Endothelial cell (in vitro differentiated cells): ENCODE measurements around the gene ITGAL. TPM values are rescaled to one million over a fixed set of nuclear protein-coding genes. Genes with fewer than 3 reads are reported as not detected.

Source experiments
- DNase-seq: peaks from one replicate; pipeline ENCODE4 v3.0.0; 2021; ENCODE audit warnings: low spot score
- H3K27ac Mint-ChIP-seq: one replicate; pipeline ENCODE4 v1.8.0; 2021; ENCODE audit warnings: mixed read lengths, inconsistent platforms; ENCODE audit not compliant: unreplicated experiment
- H3K27me3 Mint-ChIP-seq: one replicate; pipeline ENCODE4 v1.8.0; 2021; ENCODE audit warnings: mild to moderate bottlenecking, moderate library complexity, mixed read lengths, inconsistent platforms; ENCODE audit not compliant: unreplicated experiment
- H3K36me3 Mint-ChIP-seq: one replicate; pipeline ENCODE4 v1.8.0; 2021; ENCODE audit warnings: mild to moderate bottlenecking, low read depth, mixed read lengths, inconsistent platforms; ENCODE audit not compliant: unreplicated experiment
- H3K4me1 Mint-ChIP-seq: one replicate; pipeline ENCODE4 v1.8.0; 2021; ENCODE audit warnings: mild to moderate bottlenecking, mixed read lengths, inconsistent platforms; ENCODE audit not compliant: unreplicated experiment
- H3K4me3 Mint-ChIP-seq: one replicate; pipeline ENCODE4 v1.8.0; 2021; ENCODE audit warnings: mild to moderate bottlenecking, mixed read lengths, inconsistent platforms; ENCODE audit not compliant: unreplicated experiment
- H3K9me3 Mint-ChIP-seq: one replicate; pipeline ENCODE4 v1.8.0; 2021; ENCODE audit warnings: mixed read lengths, inconsistent platforms; ENCODE audit not compliant: unreplicated experiment
- CTCF ChIP-seq: fragments of 200-600 bp; sonication (generic); IDR thresholded peaks from one replicate; pipeline ENCODE4 v1.5.0; 2021; ENCODE audit warnings: antibody characterized with exemption; ENCODE audit not compliant: unreplicated experiment
- total RNA-seq: library from RNA; stranded (reverse); fragmentation: NEBNext Ultra II Directional; extraction: Animal tissue kit (Norgen Biotek cat#: 25700); gene quantifications from one replicate; pipeline ENCODE4 v1.2.1, GENCODE V29; 2021; ENCODE audit not compliant: unreplicated experiment

The ITGAL gene
- total RNA-seq, 1 donor from 2014 or later = not detected

GRCh38 chr16:30526823-30527634 lies 54.5 kb downstream of the ITGAL start:
- H3K9me3 Mint-ChIP-seq = no peaks in the 10 kb centered on the region
- peaks cover 8% of the 10 kb centered on the region for H3K36me3 Mint-ChIP-seq
- H3K27ac Mint-ChIP-seq = peak overlapping the region; percentile 86
- TF ChIP-seq CTCF = peak; percentile 28
- DNase-seq = peak; percentile 96
- H3K4me3 Mint-ChIP-seq = peak overlapping the region; percentile 88
- H3K27me3 Mint-ChIP-seq = peaks cover 3% of the 10 kb centered on the region
- H3K4me1 Mint-ChIP-seq = peaks cover 18% of the 10 kb centered on the region

- peak overlapping the region; percentile 86 for H3K27ac Mint-ChIP-seq
- H3K27me3 Mint-ChIP-seq = peaks cover 3% of the 10 kb centered on the region
- no peak for TF ChIP-seq CTCF
- peak overlapping the region; percentile 88 for H3K4me3 Mint-ChIP-seq
- peaks cover 8% of the 10 kb centered on the region for H3K36me3 Mint-ChIP-seq
- no peak for DNase-seq
- H3K9me3 Mint-ChIP-seq = no peaks in the 10 kb centered on the region
- peaks cover 18% of the 10 kb centered on the region for H3K4me1 Mint-ChIP-seq
These were observed 55.2 kb downstream of the ITGAL start for GRCh38 chr16:30527635-30528178.

- peaks cover 12% of the 10 kb centered on the region for H3K36me3 Mint-ChIP-seq
- peak overlapping the region; percentile 86 for H3K27ac Mint-ChIP-seq
- no peak for TF ChIP-seq CTCF
- H3K4me3 Mint-ChIP-seq = peak overlapping the region; percentile 47
- H3K9me3 Mint-ChIP-seq = no peaks in the 10 kb centered on the region
- peaks cover 24% of the 10 kb centered on the region for H3K4me1 Mint-ChIP-seq
- peaks cover 5% of the 10 kb centered on the region for H3K27me3 Mint-ChIP-seq
- no peak for DNase-seq
These were observed 56.4 kb downstream of the ITGAL start for GRCh38 chr16:30528799-30529457.

- no peak for DNase-seq
- peak overlapping the region; percentile 57 for H3K27ac Mint-ChIP-seq
- no peaks in the 10 kb centered on the region for H3K9me3 Mint-ChIP-seq
- peaks cover 30% of the 10 kb centered on the region for H3K4me1 Mint-ChIP-seq
- TF ChIP-seq CTCF = no peak
- H3K27me3 Mint-ChIP-seq = peaks cover 5% of the 10 kb centered on the region
- H3K4me3 Mint-ChIP-seq = no peak overlapping the region
- H3K36me3 Mint-ChIP-seq = peaks cover 16% of the 10 kb centered on the region
These were observed 57.9 kb downstream of the ITGAL start for GRCh38 chr16:30530163-30531037.
